Activated naive CD4-positive, alpha-beta T cell treated with Interleukin-2 at 50 U/mL for 16 hours (primary cell): Measurements from ENCODE around the gene CBY2.

Experiments
- DNase-seq: peaks from one replicate; pipeline ENCODE4 v3.0.0-alpha.2; 2020

CBY2 gene

DNA sequence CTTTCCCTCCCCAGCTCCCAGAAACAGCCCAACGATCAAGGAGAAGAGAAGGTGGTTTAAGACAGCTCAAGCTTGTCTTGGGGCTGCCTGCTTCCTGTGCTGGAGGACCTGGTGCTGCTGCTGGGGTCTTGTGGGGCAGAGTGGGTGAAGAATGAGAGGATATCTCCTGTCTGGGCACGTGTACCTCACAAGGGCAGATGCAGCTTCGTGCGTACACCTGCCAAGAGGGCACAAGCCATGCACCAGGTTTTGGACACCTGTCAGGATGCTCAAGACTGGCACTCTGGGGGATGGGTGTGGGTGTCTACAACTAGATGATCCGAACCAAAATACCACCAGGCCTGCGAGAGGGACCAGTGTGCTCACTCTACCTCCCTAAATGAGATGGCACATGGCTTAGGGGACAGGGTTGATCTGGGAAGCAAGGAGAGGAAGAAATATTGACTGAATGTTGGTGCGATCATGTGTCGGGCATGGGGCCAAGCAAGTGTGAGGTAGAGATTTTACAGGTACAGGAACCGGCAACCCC, 2.2 kb downstream of the CBY2 start:
- no peak for DNase-seq

DNA sequence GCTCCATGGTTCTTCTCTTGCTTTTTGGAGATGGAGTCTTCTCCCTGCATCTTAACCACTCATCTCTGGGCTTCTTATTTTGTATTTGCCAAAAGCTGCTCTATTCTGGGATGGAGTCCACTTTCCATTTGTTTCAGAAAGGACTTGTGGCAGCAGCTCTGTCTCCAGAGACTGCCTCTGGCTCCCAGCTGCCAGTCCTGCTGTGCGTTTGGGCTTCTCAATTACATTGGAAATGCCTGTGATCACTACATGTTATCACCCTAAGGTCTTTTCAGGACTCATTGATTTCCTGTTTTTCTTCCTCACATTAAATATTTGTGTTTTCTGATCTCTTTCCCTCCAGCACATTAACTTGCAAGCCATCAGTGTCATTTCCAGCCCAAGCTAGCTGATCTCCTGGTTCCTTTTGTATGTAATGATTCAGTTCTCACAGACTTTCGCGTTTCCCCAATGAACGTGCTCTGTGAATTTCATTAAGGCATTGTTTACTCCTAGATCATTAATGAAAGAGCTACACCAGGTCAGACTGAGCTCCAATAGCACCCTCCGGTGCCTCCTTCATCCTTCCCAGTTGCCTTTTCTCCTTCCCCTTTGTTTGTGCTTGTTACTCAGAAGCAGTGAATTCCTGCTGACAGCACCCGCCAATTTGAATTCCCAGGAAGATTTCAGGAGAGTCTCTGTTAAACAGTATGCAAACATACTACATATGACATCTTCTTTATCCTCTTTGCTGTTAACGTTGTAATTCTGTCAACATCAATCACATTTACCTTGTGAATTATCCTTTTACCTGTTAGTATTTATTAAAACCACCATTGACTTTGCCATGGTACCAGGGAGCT, 3.0 kb downstream of the CBY2 start:
- DNase-seq, result no peak

DNA sequence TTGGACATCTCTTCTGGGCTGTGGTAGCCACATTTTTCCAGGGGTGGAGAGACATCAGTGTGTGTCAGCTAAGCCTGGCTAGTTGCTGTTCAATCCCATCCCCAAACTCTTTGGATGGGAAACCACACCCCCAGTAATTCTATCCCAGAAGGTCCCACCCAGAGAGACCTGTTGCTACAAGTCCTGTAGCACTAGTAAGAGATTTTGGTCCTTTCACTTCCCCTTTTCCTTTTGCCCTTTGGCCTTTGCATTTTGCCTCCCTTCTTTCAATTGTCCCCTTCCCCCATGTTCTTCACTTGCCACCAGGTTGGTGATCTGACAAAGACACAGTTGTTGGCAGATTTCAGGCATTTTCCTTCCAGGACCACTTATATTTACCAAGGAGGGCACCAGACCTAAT, 3.8 kb downstream of the CBY2 start:
- DNase-seq, result no peak

DNA sequence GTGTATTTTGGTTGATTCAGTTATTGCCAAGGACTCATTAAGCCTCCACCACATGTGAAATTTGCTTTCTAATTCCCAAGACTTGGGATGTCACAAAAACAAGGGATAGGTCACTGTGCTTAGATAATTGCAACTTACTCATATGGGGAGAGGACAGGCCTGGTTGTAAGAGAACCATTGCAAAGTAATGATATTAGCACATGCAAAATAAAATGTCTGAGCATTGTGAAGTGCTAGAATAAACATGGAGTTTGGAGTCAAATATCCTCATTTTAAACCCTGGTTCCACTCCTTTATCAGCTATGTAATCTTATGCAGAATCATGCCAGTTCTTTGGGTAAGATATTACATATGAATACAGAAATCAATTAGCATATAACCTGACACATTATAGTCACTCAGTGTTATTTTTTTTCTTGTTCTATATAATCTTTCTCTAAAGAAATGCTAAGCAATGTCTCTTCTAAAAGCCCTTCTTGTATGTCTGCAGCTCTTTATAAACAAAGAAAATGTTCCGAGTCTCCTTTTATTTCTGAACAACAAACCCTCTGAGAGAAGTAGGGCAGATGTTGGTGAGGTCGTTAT, 5.5 kb downstream of the CBY2 start:
- DNase-seq, result no peak

DNA sequence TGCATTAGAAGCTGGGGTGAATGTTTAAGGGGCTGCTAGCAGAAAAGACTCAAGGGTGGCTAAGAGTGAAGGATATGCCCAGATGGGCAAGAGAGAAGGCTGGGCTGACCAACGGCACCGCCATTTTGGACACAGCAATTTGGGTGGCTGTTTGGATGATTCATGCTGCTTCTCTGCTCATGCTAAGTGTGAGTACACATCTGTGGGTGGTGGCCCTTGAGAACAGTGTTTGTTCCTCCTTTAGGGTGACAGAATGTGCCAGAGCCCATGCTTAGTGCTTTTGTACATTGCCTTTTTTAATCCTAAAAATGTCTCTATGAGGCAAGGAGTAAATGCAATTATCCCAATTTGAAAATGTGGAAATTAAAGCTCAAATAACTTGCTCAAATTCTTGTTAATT, 9.8 kb downstream of the CBY2 start:
- no peak for DNase-seq

DNA sequence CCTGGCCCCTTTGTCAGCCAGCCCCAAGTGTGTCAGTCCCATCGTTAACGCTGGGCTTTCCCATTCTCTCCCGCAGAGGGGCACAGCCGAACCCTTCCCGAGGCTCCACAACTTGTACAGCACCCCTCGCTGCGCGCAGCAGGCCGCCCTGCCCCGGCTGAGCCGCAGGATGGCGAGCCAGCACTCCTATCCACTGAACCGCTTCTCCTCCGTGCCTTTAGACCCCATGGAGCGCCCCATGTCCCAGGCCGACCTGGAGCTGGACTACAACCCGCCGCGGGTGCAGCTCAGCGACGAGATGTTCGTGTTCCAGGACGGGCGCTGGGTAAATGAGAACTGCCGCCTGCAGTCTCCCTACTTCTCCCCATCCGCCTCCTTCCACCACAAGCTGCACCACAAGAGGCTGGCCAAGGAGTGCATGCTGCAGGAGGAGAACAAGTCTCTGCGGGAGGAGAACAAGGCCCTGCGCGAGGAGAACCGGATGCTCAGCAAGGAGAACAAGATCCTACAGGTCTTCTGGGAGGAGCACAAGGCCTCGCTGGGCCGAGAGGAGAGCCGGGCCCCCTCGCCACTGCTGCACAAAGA, 11.1 kb downstream of the CBY2 start:
- no peak for DNase-seq

DNA sequence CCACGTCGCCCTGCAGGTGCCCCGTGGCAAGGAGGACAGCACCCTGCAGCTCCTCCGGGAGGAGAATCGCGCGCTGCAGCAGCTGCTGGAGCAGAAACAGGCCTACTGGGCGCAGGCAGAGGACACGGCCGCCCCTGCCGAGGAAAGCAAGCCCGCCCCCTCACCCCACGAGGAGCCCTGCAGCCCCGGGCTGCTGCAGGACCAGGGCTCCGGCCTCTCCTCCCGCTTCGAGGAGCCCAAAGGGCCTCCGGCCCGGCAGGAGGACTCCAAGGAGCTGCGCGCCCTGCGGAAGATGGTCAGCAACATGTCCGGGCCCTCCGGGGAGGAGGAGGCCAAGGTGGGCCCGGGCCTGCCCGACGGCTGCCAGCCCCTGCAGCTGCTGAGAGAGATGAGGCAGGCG, 11.6 kb downstream of the CBY2 start:
- DNase-seq, result no peak

DNA sequence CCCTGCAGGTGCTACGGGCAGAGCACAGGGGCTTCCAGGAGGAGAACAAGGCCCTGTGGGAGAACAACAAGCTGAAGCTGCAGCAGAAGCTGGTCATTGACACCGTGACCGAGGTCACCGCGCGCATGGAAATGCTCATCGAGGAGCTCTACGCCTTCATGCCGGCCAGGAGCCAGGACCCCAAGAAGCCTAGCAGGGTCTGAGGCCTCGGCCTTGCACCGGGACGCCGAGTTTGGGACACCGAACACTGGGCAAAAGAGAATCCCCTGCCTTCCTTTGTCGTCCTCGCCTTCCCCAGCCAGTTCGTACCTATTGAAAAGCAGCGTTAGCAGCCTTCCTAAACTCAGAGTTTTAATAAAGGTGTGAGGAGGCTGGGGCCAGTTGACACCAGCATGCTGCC, 12.1 kb downstream of the CBY2 start:
- no peak for DNase-seq

DNA sequence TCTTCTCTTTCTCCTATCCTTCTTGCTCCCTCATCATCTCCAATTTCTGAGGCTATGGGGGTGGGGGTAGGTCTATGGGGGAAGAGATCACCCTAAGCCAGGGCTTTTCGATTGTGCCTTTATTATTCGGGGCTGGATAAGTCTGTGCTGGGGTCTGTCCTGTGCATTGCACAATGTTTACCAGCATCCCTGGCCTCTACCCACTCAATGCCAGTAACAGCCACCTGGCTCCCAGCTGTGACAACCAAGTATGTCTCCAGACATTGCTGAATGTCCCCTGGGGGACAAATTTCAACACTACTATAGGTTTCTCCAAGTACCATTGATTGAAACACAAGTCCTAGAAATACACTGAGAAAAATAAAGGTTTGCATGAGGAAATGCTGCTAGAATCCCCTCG, 13.2 kb downstream of the CBY2 start:
- DNase-seq, result no peak

DNA sequence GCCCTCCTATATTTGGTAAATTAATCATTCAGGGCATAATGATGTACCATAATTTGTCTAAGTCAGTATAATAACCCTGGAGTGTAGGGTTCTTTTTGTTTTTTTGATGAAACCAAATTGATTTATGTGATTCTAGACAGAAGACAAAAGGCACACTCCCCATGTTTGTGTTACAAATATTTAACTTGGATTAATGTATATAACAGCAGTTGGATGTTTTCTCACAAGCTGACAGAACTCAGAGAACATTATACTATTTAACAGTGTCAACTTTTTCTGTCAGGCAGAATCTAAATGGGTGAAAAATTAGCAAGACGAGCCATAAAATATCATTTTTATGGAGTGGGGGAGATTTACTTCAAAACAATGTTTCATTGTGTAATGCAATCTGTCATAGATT, 15.2 kb downstream of the CBY2 start:
- no peak for DNase-seq

DNA sequence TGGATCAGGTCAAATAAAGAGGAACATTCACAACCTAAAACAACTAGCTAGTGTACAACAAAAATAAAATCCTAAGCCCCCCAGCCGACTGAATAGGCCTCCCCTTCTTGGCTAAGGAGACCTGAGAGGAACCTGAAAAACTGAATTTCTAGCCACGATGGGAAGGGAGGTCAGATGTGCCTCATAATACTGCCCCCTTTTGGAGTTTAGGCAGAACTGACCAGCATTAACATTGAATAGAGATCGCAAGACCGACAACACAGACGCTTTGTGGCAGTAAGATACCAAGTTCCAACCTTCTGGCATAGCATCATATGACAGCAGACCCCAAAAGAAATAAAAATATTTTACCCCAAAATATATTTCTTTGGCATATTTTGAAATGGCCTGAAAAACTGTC, 15.9 kb downstream of the CBY2 start:
- DNase-seq, result no peak

DNA sequence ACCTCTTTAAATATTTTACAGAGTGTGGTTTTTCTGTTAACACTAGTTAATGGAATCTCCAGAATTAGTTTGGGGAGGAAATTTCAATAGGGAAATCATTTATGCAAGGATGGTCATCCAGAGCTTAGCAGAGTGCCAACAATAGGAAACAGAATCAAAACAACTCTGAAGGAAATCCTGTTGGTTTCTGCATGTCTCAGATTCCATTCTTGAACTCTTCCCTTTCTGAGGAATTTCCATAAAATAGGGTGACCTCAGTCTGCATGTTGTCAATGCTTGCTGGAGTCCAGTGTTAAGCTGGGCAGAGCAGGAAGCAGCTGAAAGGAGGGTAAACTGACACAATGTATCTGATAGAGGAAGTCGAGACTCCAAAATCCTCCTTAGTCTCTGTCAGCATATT, 16.9 kb downstream of the CBY2 start:
- no peak for DNase-seq

DNA sequence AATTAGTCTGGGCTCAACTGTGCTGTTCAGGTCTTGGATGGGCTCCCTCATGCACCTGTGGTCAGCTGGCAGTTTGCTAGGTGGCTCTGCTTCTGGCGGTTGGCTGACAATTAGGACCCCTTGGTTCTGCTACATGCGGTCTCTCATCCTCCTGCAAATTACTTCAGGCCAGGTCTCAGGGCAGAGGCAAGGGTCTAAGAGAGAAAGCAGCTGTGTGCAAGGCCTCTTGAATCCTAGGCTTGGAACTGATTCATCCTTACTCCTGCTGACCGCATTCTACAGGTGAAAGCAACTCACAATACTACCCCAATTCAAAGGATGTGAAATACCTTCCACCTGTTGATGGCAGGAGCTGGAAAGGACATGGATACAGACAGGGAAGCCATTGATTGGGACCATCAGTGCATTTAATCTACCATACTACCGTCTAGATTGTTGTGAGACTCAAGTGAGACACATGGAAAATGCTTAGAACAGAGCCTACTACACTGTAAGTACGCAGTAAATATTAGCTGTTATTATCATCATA, 19.1 kb downstream of the CBY2 start:
- DNase-seq, result no peak

DNA sequence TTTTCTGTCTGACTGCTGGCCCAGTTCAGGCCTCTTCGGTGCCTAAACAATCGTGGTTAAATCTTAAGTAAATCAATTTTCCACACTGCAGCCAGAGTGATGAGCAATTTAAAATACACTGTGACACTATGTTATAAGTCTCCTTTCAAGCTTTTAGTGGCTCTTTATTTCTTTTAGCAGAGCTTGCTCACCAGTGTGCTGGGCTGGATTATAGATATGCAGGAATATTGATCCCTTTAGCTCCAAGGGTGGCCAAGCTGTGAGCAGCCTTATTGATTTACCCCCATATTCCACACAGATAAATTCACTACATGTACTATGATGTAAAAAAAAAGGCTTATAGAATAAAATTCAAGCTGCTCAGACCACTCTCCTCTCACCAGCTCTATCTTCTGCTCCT, 21.7 kb downstream of the CBY2 start:
- no peak for DNase-seq

DNA sequence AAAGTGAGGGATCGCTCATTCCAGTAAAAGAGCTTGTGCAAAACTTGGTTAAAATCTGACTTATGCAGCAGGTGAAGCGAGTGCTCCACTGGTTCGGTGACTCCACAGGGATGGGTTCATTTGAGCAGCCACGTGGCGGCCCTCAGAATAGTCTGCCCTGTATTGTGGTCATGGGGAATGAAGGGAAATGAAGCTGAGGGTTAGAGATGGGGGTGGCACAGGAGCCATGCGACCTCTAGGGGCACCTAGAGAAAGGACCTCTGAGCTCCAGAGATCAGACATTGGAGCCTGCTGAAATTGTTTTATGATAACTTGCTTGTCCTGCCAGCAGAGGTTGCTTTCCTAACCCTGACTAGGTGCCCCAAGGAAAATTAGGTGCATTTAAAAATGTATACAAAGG, 26.6 kb downstream of the CBY2 start:
- no peak for DNase-seq

DNA sequence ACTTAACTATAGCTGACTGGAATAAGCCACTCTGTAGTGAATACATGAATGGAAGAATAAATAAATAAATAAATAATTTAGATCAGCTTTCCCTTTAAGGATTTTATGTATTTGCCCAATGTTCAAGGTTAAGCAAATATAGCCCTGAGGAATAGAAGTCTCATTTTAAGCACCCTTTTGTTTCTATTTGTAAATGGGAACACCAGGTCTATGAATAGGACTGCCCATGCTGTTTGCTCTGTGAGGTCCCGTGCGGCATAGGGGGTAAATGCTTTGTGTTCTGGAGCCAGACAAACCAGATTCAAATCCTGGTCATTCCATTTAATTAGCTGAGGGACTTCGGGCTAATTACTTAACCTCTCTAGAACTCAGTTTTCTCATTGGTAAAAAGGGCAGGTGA, 29.3 kb downstream of the CBY2 start:
- no peak for DNase-seq

DNA sequence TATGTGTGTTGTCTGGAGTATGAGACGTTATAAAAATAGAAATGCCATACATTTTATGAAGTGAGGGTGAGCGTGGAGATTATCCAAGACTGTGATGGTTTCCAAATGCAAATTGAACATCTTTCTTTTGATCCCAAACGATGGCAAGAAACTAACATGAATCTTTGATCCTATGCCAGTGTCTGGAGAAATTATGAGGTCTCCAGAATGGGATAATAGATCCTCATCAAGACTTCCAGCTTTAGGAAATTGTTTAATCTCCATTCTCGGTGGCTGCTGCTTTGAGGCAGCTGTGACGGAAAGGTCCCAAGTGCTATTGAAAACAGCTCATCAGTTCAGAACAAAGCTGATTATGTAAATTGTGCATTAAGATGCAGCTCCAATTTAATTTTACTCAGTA, 30.8 kb downstream of the CBY2 start:
- no peak for DNase-seq

DNA sequence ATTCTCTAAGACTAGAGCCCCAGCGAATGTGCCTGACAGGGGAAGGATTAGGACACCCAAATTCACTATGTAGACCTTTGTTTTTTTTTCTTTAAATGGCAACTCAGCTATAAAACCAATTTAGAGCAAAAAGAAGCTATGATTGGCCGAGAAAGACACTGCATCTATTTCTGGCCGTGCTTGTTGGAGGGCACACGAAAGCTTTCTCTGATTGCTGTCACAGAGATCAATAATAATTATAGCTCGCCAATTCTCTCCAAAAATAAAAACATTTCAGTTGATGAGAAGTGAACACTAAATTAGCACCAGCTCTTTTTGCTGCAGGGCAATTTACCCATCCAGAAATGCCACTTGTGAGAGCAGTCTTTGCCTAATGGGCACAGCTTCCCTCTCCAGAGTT, 31.2 kb downstream of the CBY2 start:
- no peak for DNase-seq

DNA sequence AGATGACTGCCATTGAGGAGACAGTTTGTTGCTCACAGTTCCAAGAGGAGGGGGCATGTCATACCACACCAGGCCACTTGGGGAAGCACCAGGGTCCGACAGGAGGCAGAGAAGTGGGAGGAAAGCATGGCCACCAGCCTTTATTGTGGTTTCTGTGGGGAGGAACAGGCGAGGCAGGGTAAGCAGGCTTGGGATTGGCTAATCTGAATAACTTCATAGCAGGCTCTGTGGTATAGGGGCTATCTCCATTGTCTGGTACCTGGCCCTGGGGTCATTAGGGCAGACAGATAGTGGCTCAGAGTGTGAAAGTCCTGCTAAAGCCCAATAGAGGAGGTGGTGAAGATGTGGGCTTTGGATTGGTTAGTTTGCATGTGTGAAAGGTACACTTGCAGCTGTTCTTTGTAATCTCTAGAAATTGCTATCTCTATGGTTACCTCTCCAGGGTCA, 35.5 kb downstream of the CBY2 start:
- DNase-seq, result no peak

DNA sequence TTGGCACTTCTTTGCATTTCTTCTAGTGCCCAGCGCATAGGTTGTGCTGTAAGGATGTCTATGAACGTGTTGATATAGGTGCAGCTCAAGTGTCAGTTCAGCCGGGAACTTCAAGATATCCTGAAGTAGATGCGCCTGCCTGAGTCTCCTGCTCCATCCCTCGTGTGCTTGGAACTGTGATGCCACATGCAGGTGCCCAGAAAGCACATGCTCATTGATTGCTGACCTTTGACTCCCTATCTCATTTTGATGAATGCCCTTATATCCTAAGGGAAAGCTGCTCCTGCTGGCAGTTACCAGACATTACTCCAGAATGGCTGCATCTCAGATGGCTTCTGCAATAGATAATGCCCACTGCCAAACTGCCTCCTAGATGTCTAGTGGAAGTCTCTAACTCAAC, 40.9 kb downstream of the CBY2 start:
- no peak for DNase-seq

DNA sequence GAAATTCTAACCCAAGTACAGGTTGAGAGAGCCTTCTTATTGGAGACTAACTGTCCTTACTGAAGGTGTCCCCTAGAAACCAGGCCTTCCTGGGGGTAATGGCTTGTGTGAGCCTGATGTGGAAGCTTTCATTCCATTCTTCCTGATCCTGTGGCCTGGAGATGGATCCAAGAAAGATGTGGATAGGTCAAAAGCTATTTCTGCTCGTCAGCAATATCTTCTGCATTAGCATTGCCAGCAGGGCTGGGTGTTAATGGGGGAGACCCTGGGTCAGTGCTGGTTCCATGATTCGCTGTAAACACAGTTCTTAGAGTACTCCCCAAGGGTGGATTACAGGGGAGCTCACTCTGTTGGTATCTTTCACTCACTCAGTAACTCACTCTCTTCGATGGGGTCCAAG, 42.9 kb downstream of the CBY2 start:
- DNase-seq, result no peak

DNA sequence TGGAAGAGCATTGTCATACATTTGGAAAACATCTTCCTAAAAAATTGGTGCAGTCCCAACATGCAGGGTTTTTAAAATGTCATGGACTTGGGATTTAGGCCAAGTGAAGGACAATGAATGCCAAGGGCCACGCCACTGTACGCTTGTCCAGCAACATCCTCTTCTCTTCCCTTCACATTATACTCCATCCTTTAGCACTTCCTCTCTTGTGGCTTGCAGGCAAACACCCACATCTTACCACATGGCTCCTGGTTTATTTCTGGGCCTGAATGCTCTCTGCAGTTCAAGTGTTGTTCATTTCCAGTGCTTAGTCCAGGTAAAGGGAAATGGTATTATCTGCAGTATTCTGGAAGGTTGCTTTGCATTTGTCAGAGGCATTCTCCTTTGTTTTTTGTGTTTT, 45.0 kb downstream of the CBY2 start:
- no peak for DNase-seq

DNA sequence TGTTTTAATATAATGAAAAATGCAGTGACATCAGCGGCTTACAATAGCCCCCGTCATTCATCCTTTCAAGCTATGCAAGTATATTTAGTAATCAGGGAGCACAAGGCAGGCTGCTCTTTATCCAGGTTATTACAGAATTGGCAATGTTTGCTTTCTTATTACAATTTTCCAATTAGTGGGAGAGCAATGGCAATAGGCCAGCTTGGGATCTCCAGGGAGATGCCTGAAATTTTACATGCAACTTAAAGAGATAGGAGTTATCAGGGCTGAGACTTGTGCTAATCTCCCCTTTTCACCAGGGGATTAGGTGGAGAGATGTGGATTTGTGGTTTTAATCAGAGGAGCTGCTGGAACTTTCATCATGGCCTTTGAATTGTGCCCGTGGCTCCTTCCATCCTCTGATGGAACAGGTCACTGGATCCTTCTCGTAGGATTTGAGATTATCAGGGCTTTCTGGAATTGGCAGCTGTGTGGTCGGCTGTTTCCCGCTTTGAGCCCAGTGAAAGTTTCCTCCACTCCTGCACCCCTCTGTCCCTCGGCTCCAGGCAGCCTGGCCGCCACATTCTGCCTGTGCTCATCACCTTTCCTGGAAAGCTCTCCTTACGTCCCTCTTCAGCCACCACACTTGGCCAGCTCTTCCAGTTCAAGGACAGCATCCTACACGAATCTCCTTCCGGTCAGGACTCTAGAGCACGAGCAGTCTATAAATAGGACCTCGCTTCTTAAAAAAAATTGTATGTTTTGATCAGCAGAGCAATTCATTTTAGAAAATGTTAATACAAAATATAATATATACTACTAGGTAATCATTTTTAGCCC, 47.0 kb downstream of the CBY2 start:
- DNase-seq, result no peak
